OCI-LY1 (cell line): ENCODE results near the gene TSHZ3.

ENCODE experiments used
- CTCF ChIP-seq: fragments of 200-600 bp; sonication (generic), shearing (Covaris generic); IDR thresholded peaks from 2 replicates; pipeline ENCODE4 v1.5.1; 2017; ENCODE audit warnings: mild to moderate bottlenecking, antibody characterized with exemption, low read length, moderate library complexity, mixed read lengths
- EZH2 ChIP-seq: fragments of 200-600 bp; sonication (generic), shearing (Covaris generic); IDR thresholded peaks from 2 replicates; pipeline ENCODE4 v1.8.0; 2017; ENCODE audit warnings: borderline replicate concordance, mixed run types, mild to moderate bottlenecking, antibody characterized with exemption, low read length, moderate library complexity, mixed read lengths

DNA sequence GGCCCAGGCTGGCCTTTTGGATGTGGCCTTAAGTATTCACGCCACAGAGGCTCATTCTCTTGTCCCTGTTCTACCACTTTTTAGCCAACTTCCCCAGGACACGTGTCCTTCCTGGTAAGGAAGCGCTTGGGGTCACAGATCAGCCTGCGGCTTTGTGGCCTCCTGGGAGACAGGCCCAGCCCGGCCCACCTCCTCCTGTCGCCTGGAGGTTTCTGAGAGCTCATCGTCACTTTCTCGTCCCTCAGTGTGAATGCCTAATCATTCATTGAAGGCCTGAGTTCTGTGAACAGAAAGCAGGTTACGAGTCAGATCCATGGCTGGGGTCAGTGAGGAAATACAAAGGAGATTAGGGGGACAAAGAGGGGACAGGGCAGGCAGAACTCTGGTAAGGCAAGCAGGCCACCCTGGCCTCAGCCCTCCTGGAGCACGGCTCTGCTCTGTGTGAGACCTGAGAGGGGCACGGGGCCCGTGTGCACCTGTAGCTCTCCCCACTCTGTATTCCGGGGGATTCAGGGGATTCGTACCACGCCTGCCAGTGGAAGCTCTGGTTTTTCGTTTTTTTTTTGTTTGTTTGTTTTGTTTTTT lies 38.6 kb upstream of the TSHZ3 start:
- no peak for TF ChIP-seq CTCF
- no peak for TF ChIP-seq EZH2
